Cardiac septum (tissue), 1 donor: ENCODE results near the gene PIP4K2B. TPM values are rescaled to one million over a fixed set of nuclear protein-coding genes. Genes with fewer than 3 reads are reported as not detected.

Experiments
- DNase-seq: peaks from one replicate; pipeline ENCODE4 v3.0.0-alpha.2; 2020; ENCODE audit warnings: low spot score
- intact Hi-C: fragments of 100-400 bp; cut with DNase I; formaldehyde crosslinking; loops from one replicate; pipeline ENCODE4 v1.14.0; 2022
- microRNA-seq: library from miRNA; unstranded; fragments of <30 nt; microRNA quantifications from one replicate; pipeline ENCODE4 v1.2.0, GENCODE V29; 2020
- total RNA-seq: library from RNA; stranded (reverse); fragmentation: NEBNext Ultra II Directional; extraction: Animal tissue kit (Norgen Biotek cat#: 25700); gene quantifications from one replicate; pipeline ENCODE4 v1.2.1, GENCODE V29; 2021
- donor health status: DM: no; HTN: no; CAD: no.

PIP4K2B gene
- total RNA-seq, 1 donor from 2014 or later, result 48.4 TPM

DNA sequence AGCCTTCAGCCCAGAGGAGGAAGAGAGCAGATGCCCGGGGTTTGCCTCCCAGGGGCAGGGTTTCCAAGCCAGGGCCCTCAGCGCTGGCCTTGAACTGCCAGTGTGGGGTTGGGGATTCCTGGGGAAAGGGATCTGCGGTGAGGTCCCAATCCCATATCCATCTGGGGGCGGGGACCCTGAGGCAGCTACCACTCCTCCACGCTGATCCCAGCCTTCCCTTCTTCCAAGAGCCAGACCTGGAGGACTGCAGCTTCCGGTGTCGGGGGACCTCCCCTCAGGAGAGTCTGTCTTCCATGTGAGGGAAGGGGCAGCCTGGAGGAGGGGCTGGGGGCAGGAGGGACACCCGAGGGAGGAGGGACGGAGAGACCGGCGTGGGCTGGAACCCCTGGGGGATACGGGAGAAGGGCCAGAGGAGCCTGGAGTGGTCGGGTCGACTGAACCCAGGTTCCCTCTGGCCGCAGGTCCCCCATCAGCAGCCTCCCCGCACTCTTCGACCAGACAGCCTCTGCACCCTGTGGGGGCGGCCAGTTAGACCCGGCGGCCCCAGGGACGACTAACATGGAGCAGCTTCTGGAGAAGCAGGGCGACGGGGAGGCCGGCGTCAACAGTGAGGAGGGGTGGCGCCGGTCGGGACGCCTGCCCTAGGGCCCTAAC lies 79.9 kb downstream of the PIP4K2B start:
- no peak for DNase-seq
- intact Hi-C loops, result no loop called here

DNA sequence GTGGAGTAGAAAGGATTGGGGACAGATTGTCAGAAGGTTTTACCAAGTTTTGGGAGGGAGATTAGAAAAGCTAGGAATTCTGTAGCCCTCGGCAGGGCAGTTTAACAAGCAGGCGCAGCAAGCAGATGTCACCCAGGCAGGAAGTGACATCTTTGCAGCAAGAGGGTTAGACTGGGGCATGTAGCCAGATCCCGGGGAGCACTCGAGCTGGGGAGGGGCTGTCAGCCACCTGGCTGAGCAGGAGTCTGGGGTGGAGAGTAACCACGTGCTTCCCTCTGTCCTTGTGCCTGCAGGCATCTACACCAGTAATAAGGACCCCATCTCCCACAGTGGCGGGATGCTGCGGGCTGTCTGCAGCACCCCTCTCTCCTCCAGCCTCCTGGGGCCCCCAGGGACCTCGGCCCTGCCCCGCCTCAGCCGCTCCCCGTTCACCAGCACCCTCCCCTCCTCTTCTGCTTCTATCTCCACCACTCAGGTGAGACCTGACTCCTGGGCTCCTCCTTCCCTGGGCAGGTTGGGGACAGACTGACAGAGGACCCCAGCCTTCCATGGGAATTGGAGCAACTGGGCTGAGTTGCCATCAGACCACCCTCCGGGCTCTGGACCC lies 82.1 kb downstream of the PIP4K2B start:
- no peak for DNase-seq

DNA sequence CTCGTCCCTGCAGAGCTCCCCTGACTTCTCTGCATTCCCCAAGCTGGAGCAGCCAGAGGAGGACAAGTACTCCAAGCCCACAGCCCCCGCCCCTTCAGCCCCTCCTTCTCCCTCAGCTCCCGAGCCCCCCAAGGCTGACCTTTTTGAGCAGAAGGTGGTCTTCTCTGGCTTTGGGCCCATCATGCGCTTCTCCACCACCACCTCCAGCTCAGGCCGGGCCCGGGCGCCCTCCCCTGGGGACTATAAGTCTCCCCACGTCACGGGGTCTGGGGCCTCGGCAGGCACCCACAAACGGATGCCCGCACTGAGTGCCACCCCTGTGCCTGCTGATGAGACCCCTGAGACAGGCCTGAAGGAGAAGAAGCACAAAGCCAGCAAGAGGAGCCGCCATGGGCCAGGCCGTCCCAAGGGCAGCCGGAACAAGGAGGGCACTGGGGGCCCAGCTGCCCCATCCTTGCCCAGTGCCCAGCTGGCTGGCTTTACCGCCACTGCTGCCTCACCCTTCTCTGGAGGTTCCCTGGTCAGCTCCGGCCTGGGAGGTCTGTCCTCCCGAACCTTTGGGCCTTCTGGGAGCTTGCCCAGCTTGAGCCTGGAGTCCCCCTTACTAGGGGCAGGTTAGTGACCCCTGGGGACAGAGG lies 82.9 kb downstream of the PIP4K2B start:
- intact Hi-C loops, result no loop called here
- DNase-seq, result no peak

More for the DNA sequence above, 82.1 kb downstream of the PIP4K2B start:
- intact Hi-C loops, result no loop called here

Small RNA genes lying within 50 kb of the gene (microRNA-seq; reads per million reads assigned to microRNA genes)
- gene MIR4726 (not detected), gene MIR4727 (3.6 reads per million)

Other genes starting within 250 kb of the PIP4K2B start
- 6.2 TPM for gene SRCIN1, start 193.6 kb downstream of the PIP4K2B start, total RNA-seq
- gene EPOP, start 124.6 kb downstream of the PIP4K2B start, total RNA-seq, result 2.3 TPM
- 92.2 TPM for gene MLLT6, start 94.3 kb downstream of the PIP4K2B start, total RNA-seq
- 67.1 TPM for gene CISD3, start 69.2 kb downstream of the PIP4K2B start, total RNA-seq
- gene PCGF2, start 51.2 kb downstream of the PIP4K2B start, total RNA-seq, result 29.3 TPM
- gene PSMB3, start 46.8 kb downstream of the PIP4K2B start, total RNA-seq, result 141 TPM
- gene CWC25, start 25.8 kb upstream of the PIP4K2B start, total RNA-seq, result 10.4 TPM
- gene RPL23, start 54.2 kb upstream of the PIP4K2B start, total RNA-seq, result 564 TPM
- 25.3 TPM for gene LASP1, start 70.5 kb upstream of the PIP4K2B start, total RNA-seq
- gene FBXO47, start 167.8 kb upstream of the PIP4K2B start, total RNA-seq, result not detected